ENCODE measurements around the gene IPO4. TPM values are rescaled to one million over a fixed set of nuclear protein-coding genes. Genes with fewer than 3 reads are reported as not detected.

IPO4 gene
- total and polyA plus RNA-seq, 2 of the 4 experiments (the other 2 are of a cell fraction), result 37.6 to 39.4 TPM

DNA sequence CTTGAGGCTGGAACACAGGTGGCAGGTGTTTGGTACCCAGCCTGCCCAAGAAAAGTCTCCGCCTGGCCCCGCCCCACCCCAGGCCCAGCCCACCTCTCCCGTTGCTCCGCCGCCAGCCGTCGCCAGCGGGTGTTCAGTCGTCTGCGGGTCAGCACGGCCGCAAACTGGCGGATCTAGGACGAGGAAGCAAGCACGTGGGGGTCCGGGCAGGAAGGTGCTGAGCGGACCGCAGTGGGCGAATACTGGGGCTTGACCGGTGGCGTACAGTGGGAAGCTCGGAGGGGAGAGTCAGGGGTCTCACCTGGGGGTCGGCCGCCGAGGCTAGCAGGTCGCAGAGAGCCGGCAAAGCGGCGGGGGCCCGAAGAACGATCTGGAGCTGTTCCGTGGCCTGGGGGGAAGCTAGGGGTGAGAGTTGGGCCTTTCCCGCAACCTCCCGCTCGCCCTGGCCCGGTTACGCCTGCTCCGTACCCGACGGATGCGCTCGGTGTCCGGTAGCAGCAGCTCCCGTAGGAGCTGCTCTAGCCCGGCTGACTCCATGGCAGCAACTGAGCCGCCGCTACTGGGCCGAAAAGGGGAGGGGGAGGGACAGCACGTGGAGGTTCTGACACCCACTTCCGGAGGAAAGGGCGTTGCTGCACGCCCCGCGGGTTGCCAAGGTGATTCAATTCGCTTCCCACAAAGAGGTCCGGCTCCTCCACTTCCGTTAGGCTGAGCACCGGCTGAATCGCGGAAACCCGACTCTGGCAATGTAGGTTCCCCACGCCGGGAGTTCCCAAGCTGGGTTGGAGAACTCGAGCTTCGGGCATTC, at the start of gene IPO4 (continued):
- TF ChIP-seq, protein P1, sequence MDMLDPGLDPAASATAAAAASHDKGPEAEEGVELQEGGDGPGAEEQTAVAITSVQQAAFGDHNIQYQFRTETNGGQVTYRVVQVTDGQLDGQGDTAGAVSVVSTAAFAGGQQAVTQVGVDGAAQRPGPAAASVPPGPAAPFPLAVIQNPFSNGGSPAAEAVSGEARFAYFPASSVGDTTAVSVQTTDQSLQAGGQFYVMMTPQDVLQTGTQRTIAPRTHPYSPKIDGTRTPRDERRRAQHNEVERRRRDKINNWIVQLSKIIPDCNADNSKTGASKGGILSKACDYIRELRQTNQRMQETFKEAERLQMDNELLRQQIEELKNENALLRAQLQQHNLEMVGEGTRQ (IDR thresholded peaks at IDR 0.05; ENCODE audit: low read depth, low read length), result peak; percentile 92
- TF ChIP-seq MAFK (IDR thresholded peaks at IDR 0.05; ENCODE audit: low read depth, low read length), result no peak
- peak; percentile 90 for TF ChIP-seq POLR2A (IDR thresholded peaks at IDR 0.05; ENCODE audit: low read depth, low read length)
- TF ChIP-seq CEBPB (IDR thresholded peaks at IDR 0.05; ENCODE audit: low read depth, low read length), result peak; percentile 26; the same call in 1 of the 2 replicates
- peak; percentile 100 for TF ChIP-seq MXI1 (IDR thresholded peaks at IDR 0.05; ENCODE audit: borderline replicate concordance, low read depth, low read length)
- TF ChIP-seq, protein P2, sequence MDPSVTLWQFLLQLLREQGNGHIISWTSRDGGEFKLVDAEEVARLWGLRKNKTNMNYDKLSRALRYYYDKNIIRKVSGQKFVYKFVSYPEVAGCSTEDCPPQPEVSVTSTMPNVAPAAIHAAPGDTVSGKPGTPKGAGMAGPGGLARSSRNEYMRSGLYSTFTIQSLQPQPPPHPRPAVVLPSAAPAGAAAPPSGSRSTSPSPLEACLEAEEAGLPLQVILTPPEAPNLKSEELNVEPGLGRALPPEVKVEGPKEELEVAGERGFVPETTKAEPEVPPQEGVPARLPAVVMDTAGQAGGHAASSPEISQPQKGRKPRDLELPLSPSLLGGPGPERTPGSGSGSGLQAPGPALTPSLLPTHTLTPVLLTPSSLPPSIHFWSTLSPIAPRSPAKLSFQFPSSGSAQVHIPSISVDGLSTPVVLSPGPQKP (IDR thresholded peaks at IDR 0.05; ENCODE audit: borderline replicate concordance, low read depth, low read length), result peak; percentile 80; the same call in 1 of the 2 replicates
- TF ChIP-seq RCOR1 (IDR thresholded peaks at IDR 0.05; ENCODE audit: insufficient replicate concordance, low read length), result no peak
- TF ChIP-seq SMC3 (IDR thresholded peaks at IDR 0.05; ENCODE audit: low read depth, low read length), result peak; percentile 20; the same call in 1 of the 2 replicates
- TF ChIP-seq NFE2L2 (IDR thresholded peaks at IDR 0.05; ENCODE audit: low read depth, low read length), result 0 out of 2 replicates have a peak, but pooled peaks have one; percentile 23
